Dermis blood vessel endothelial cell (primary cell): Measurements from ENCODE around the gene KIR3DL1. TPM values are rescaled to one million over a fixed set of nuclear protein-coding genes. Genes with fewer than 3 reads are reported as not detected.
"Not testable (repeated sequence)": the region's sequence is repeated elsewhere in the genome, so short reads cannot be mapped to it uniquely, and the experiment has no call there.

Source experiments
- DNase-seq: peaks from one replicate; pipeline ENCODE4 v3.0.0; 2010
- total RNA-seq: library from RNA; depleted of rRNA; stranded (reverse); fragments of >200 nt; gene quantifications from 2 replicates; pipeline ENCODE4 v1.2.3, GENCODE V29; 2014

KIR3DL1 gene
- not detected in 2 replicates for total RNA-seq

GRCh38 chr19:54816251-54816650 is at the start of gene KIR3DL1:
TSS of gene KIR3DL1 (plus strand) at chr19:54816468.
- DNase-seq, result not testable (repeated sequence)

- not testable (repeated sequence) for DNase-seq
Observed at GRCh38 chr19:54769646-54770045, 46.6 kb upstream of the KIR3DL1 start, which contains the start of gene KIR2DL1. TSS of gene KIR2DL1 (plus strand) at chr19:54769793. CDS start at chr19:54769851, 58 bp downstream.

- DNase-seq, result not testable (repeated sequence)
Observed at GRCh38 chr19:54770511-54770910, 45.8 kb upstream of the KIR3DL1 start.

GRCh38 chr19:54771018-54771960 is 45.0 kb upstream of the KIR3DL1 start:
- peak; percentile 14 for DNase-seq

- not testable (repeated sequence) for DNase-seq
Observed at GRCh38 chr19:54772666-54773065, 43.6 kb upstream of the KIR3DL1 start.

GRCh38 chr19:54775095-54775815 is 41.0 kb upstream of the KIR3DL1 start:
- not testable (repeated sequence) for DNase-seq

- DNase-seq, result not testable (repeated sequence)
Observed at GRCh38 chr19:54775830-54776229, 40.4 kb upstream of the KIR3DL1 start.

GRCh38 chr19:54777851-54778250 is 38.4 kb upstream of the KIR3DL1 start:
- not testable (repeated sequence) for DNase-seq

- not testable (repeated sequence) for DNase-seq
Observed at GRCh38 chr19:54778896-54779295, 37.4 kb upstream of the KIR3DL1 start.

- DNase-seq, result not testable (repeated sequence)
Observed at GRCh38 chr19:54782916-54783315, 33.4 kb upstream of the KIR3DL1 start.

GRCh38 chr19:54786091-54786723 is 30.1 kb upstream of the KIR3DL1 start:
- DNase-seq, result not testable (repeated sequence)

GRCh38 chr19:54788154-54788553 is 28.1 kb upstream of the KIR3DL1 start:
- not testable (repeated sequence) for DNase-seq

GRCh38 chr19:54790711-54791110 is 25.6 kb upstream of the KIR3DL1 start:
- no peak for DNase-seq

- DNase-seq, result no peak
Observed at GRCh38 chr19:54791476-54791875, 24.8 kb upstream of the KIR3DL1 start.

- no peak for DNase-seq
Observed at GRCh38 chr19:54792814-54793213, 23.5 kb upstream of the KIR3DL1 start.

- DNase-seq, result no peak
Observed at GRCh38 chr19:54795758-54796157, 20.5 kb upstream of the KIR3DL1 start.

GRCh38 chr19:54803410-54803809 is 12.9 kb upstream of the KIR3DL1 start, which contains the start of gene KIR2DL4:
TSS of gene KIR2DL4 (plus strand) at chr19:54803610. CDS start at chr19:54803652, 42 bp downstream.
- no peak for DNase-seq

GRCh38 chr19:54804101-54804500 is 12.2 kb upstream of the KIR3DL1 start:
- no peak for DNase-seq

GRCh38 chr19:54804571-54804970 is 11.7 kb upstream of the KIR3DL1 start:
- no peak for DNase-seq

GRCh38 chr19:54805665-54806515 is 10.4 kb upstream of the KIR3DL1 start:
- no peak for DNase-seq

- DNase-seq, result no peak
Observed at GRCh38 chr19:54806516-54806838, 9.8 kb upstream of the KIR3DL1 start.

GRCh38 chr19:54814571-54814970 is 1.7 kb upstream of the KIR3DL1 start:
- not testable (repeated sequence) for DNase-seq
